Nephron (organoid): ENCODE results near the gene CRYBB3.
A peak's percentile ranks its signal among the peaks of the same experiment; 100 is the strongest.

Source experiments
- H3K27ac Mint-ChIP-seq, 3 experiments: 2 replicates each; pipeline ENCODE4 v1.8.0; 2020; ENCODE audit warnings: mixed read lengths in 3 of 3, mild to moderate bottlenecking in 2 of 3, moderate library complexity in 1 of 3
- H3K27me3 Mint-ChIP-seq: 2 replicates; pipeline ENCODE4 v1.8.0; 2021; ENCODE audit warnings: low read depth, mild to moderate bottlenecking, moderate library complexity, mixed read lengths
- H3K36me3 Mint-ChIP-seq: 2 replicates; pipeline ENCODE4 v1.8.0; 2020; ENCODE audit warnings: low read depth, mixed read lengths
- H3K4me1 Mint-ChIP-seq: 2 replicates; pipeline ENCODE4 v1.8.0; 2020; ENCODE audit warnings: mixed read lengths
- H3K4me3 Mint-ChIP-seq, 3 experiments: 2 replicates each; pipeline ENCODE4 v1.8.0; 2020; ENCODE audit warnings: mild to moderate bottlenecking in 3 of 3, mixed read lengths in 3 of 3, moderate library complexity in 2 of 3
- H3K9me3 Mint-ChIP-seq: 2 replicates; pipeline ENCODE4 v1.8.0; 2020; ENCODE audit warnings: mixed read lengths
- TF ChIP-seq, protein P1 (sequence below), 3 experiments: fragments of 200-600 bp; sonication (generic); IDR thresholded peaks; one replicate each; pipeline ENCODE4 v1.5.0; 2021; ENCODE audit warnings: antibody characterized with exemption in 3 of 3; ENCODE audit not compliant: unreplicated experiment in 3 of 3

CRYBB3 gene

DNA sequence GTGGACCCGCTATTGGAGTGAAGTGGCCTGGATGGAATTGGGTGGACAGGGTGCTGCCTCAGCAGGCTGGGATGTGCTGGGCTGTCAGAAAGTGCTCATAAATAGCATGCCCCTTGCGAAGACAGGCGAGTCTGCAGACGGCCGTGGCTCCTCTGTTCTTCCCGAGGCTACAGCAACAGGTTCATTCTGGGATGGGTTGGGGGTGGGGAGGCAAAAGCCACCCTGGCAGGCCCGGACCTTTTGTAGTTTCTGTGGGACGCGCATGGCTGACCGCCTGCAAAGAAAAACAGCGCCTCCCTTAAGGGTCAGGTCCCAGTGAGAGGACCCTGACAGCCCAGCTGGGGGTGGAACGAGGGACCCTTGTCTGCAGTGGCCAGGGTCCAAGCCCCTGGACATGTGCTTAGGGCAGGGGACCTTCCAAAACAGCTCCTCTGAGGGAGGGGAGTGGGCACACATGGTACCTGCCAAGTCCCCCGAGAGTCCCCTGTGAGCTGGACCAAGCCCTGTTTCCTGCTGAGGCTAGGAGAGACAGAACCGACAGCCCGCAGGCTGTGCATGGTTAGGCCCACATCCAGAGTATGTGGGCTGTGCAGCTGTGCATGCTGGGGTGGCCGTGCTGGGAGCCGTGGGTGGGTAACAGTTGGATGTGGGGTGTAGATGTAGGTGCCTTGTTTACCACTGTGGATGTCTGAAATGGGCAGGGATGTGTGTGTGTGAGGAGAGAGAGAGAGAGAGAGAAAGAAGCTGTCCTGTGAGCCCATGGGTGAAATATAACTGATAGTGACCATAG, at the start of gene CRYBB3:
Gene CRYBB3, plus strand, starts transcription at position 128 of the 790 bp plus-strand sequence. CDS start 1,539 bp downstream, outside the sequence.
- peaks cover 9% of the 10 kb centered on the region for H3K36me3 Mint-ChIP-seq
- no peaks in the 10 kb centered on the region for H3K27me3 Mint-ChIP-seq
- TF ChIP-seq, protein P1, sequence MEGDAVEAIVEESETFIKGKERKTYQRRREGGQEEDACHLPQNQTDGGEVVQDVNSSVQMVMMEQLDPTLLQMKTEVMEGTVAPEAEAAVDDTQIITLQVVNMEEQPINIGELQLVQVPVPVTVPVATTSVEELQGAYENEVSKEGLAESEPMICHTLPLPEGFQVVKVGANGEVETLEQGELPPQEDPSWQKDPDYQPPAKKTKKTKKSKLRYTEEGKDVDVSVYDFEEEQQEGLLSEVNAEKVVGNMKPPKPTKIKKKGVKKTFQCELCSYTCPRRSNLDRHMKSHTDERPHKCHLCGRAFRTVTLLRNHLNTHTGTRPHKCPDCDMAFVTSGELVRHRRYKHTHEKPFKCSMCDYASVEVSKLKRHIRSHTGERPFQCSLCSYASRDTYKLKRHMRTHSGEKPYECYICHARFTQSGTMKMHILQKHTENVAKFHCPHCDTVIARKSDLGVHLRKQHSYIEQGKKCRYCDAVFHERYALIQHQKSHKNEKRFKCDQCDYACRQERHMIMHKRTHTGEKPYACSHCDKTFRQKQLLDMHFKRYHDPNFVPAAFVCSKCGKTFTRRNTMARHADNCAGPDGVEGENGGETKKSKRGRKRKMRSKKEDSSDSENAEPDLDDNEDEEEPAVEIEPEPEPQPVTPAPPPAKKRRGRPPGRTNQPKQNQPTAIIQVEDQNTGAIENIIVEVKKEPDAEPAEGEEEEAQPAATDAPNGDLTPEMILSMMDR (IDR thresholded peaks at IDR 0.05; ENCODE audit: unreplicated experiment in 3 of 3), result no peak
- no peaks in the 10 kb centered on the region for H3K9me3 Mint-ChIP-seq
- peak within 1 kb of the TSS in 1 of 3 experiments; percentile 11 for H3K27ac Mint-ChIP-seq
- no peak within 1 kb of the TSS for H3K4me3 Mint-ChIP-seq
- H3K4me1 Mint-ChIP-seq, result peaks cover 5% of the 10 kb centered on the region

DNA sequence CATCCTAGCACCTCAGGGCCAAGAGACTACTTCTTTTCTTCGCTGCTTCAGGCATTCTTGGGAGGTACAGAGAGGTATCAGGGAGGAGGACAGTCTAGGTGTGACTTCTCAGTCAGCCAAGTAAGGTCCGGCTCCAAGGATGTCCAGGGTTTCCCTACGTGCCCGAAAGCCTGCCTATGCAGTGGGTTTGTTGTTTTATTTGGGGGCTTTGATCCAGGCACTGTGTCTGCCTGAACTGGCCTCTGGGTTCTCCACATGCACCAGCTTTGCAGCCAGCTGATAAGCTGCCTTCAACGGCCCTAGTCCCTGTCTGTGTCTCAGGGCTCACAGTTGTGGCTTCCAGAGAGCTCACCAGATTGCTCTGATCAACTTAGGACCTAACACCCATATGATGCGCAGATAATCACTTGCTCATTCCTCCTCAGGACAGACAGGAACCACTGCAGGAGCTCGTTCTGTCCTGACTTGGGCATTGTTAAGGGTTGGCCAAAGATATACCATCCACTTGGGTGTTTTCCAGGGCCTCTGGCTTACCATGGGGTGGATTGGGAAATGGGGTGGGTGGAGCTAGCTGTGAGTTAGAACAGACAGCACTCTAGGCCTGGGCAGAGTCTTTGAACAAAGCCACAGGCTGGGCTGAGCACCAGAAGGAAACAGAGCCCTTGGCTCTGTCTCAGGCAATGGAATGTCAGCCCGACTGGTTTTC, 45.5 kb upstream of the CRYBB3 start:
- Mint-ChIP-seq H3K36me3 (no peaks in the 10 kb centered on the region), H3K27me3 (no peaks in the 10 kb centered on the region), H3K4me1 (peaks cover 42% of the 10 kb centered on the region), H3K4me3 (no peak overlapping the region), H3K9me3 (no peaks in the 10 kb centered on the region), H3K27ac (no peak overlapping the region)
- TF ChIP-seq, protein P1 (IDR thresholded peaks at IDR 0.05; ENCODE audit: unreplicated experiment in 3 of 3), result no peak

DNA sequence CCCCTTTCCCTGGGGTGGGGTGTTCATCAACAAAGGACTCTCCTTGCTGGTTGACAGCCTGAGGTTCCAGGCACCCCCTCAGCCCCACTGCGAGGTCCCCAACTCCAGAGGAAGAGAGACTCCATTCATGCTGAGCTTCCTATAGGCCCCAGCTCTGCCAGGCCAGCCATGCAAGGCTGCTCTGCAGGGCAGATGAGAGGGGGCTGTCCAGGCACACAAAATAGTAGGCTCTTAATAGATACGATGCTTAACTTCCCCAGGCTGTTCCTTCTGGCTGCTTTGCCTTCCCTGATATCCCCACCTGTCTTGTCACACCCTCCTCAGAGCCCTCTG, 45.0 kb upstream of the CRYBB3 start:
- H3K36me3 Mint-ChIP-seq, result no peaks in the 10 kb centered on the region
- no peaks in the 10 kb centered on the region for H3K27me3 Mint-ChIP-seq
- no peaks in the 10 kb centered on the region for H3K9me3 Mint-ChIP-seq
- H3K27ac Mint-ChIP-seq, result no peak overlapping the region
- no peak overlapping the region for H3K4me3 Mint-ChIP-seq
- TF ChIP-seq, protein P1 (IDR thresholded peaks at IDR 0.05; ENCODE audit: unreplicated experiment in 3 of 3), result no peak
- H3K4me1 Mint-ChIP-seq, result peaks cover 44% of the 10 kb centered on the region

- Mint-ChIP-seq H3K9me3 (no peaks in the 10 kb centered on the region), H3K36me3 (no peaks in the 10 kb centered on the region), H3K27ac (peak overlapping the region; percentile 28 to 49 (median 30)), H3K4me3 (no peak overlapping the region), H3K27me3 (no peaks in the 10 kb centered on the region), H3K4me1 (peaks cover 55% of the 10 kb centered on the region)
- TF ChIP-seq, protein P1 (IDR thresholded peaks at IDR 0.05; ENCODE audit: unreplicated experiment in 3 of 3), result no peak
Observed at GRCh38 chr22:25156736-25157135, 42.9 kb upstream of the CRYBB3 start.

DNA sequence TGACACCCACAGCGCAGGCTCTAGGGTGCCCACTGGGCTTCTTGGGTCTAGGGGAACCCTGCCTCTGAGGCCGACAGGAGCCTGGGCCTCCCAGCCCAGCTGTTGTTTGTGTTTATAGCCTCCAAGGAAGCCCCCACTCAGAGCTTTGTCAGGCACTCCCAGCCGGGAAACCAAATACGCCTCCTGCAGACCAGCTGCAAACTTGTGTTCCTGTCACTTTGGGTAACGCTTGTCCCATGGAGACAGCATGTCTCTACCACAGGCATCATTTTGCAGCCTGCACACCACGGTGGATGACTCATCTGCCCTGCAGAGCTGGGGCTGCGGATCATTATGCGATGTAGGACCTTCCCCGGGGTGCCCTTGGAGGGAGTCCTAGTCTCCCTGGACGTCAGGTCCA, 40.6 kb upstream of the CRYBB3 start:
- H3K4me1 Mint-ChIP-seq, result peaks cover 61% of the 10 kb centered on the region
- peak overlapping the region in 2 of 3 experiments; percentile 38 to 40 for H3K27ac Mint-ChIP-seq
- H3K27me3 Mint-ChIP-seq, result no peaks in the 10 kb centered on the region
- TF ChIP-seq, protein P1 (IDR thresholded peaks at IDR 0.05; ENCODE audit: unreplicated experiment in 3 of 3), result no peak
- H3K36me3 Mint-ChIP-seq, result no peaks in the 10 kb centered on the region
- H3K4me3 Mint-ChIP-seq, result no peak overlapping the region
- H3K9me3 Mint-ChIP-seq, result no peaks in the 10 kb centered on the region
